A549 (cell line): ENCODE results near the gene DNAJB5. TPM values are rescaled to one million over a fixed set of nuclear protein-coding genes. Genes with fewer than 3 reads are reported as not detected.

Experiments
- ATAC-seq, 2 experiments: fragments of 200-7000 bp in 1 of 2; fragments of >200 bp in 1 of 2; cut with Nextera tagmentation in 1 of 2; cut with Tn5 transposase in 1 of 2; 3 replicates each; pipeline versions ENCODE4 v1.8.0 to v1.9.1; 2018 to 2020; ENCODE audit warnings: mild to moderate bottlenecking in 1 of 2, moderate library complexity in 1 of 2
- CTCF ChIA-PET: fragments of 300-600 bp; sonication (Branson Sonifier 250); formaldehyde crosslinking; extraction: SDS; loops from one replicate; lab custom pipeline; 2021; ENCODE audit warnings: antibody characterized with exemption, inconsistent platforms; lab: Yijun Ruan, JAX
- POLR2A ChIA-PET: fragments of 350-600 bp; formaldehyde crosslinking; extraction: SDS; loops from one replicate; lab custom pipeline; 2021; ENCODE audit warnings: antibody characterized with exemption, inconsistent platforms; lab: Yijun Ruan, JAX
- DNase-seq, 2 experiments: peaks; one replicate each; pipeline versions ENCODE4 v3.0.0 to v3.0.0-alpha.2; 2011 to 2016; ENCODE audit warnings: low read depth in 1 of 2, low spot score in 1 of 2
- FAIRE-seq: peaks from 2 replicates; lab custom pipeline; 2011; peaks lifted over from hg19 to GRCh38; lab: Jason Lieb, UNC
- H3K27ac ChIP-seq, 2 experiments: fragments of >200 bp; sonication (Bioruptor Twin); formaldehyde crosslinking; 3 replicates each; pipeline ENCODE4 v1.5.1; 2016 to 2017
- H3K4me1 ChIP-seq: fragments of >200 bp; sonication (Bioruptor Twin); formaldehyde crosslinking; 3 replicates; pipeline ENCODE4 v1.6.1; 2016
- H3K4me2 ChIP-seq: fragments of >200 bp; sonication (Bioruptor Twin); formaldehyde crosslinking; 3 replicates; pipeline ENCODE4 v1.6.1; 2016
- H3K4me3 ChIP-seq: fragments of >200 bp; sonication (Bioruptor Twin); formaldehyde crosslinking; 3 replicates; pipeline ENCODE4 v1.5.1; 2016
- H3K9me3 ChIP-seq: fragments of >200 bp; sonication (Bioruptor Twin); formaldehyde crosslinking; 3 replicates; pipeline ENCODE4 v1.6.1; 2016
- BHLHE40 ChIP-seq: IDR thresholded peaks from 2 replicates; pipeline ENCODE4 v1.6.1; 2012; ENCODE audit warnings: low read depth, low read length, inconsistent platforms
- CBX2 ChIP-seq: fragments of 200-600 bp; sonication (generic); IDR thresholded peaks from 2 replicates; pipeline ENCODE4 v1.6.1; 2016; ENCODE audit warnings: low read depth, mild to moderate bottlenecking, borderline replicate concordance
- POLR2A ChIP-seq: IDR thresholded peaks from 2 replicates; pipeline ENCODE4 v1.6.1; 2012; ENCODE audit warnings: mild to moderate bottlenecking, low read length
- SREBF2 ChIP-seq: fragments of 450-650 bp; IDR thresholded peaks from 2 replicates; pipeline ENCODE4 v1.6.1; 2014; ENCODE audit warnings: mild to moderate bottlenecking, moderate library complexity
- WGBS: methylation state at CpG from one replicate; pipeline ENCODE4 v1.1.6; 2017; ENCODE audit errors: missing lambda C conversion rate; 5-methylcytosine and 5-hydroxymethylcytosine counted together
- polyA plus RNA-seq, 4 experiments: library from polyadenylated mRNA; depleted of rRNA in 3 of 4; stranded (reverse); fragments of >200 nt; fragmentation: RNase III in 1 of 4; extraction: RNeasy Plus Mini Kit Qiagen cat#74134 plus additional on column Dnase treatment in 1 of 4; gene quantifications; 2 replicates in 3 of 4; 3 replicates in 1 of 4; pipeline ENCODE4 v1.2.3, GENCODE V29; 2011 to 2017

The DNAJB5 gene
- polyA plus RNA-seq, 2 of the 4 experiments (the other 2 are of a cell fraction), result 0.72 to 4.4 TPM

DNA sequence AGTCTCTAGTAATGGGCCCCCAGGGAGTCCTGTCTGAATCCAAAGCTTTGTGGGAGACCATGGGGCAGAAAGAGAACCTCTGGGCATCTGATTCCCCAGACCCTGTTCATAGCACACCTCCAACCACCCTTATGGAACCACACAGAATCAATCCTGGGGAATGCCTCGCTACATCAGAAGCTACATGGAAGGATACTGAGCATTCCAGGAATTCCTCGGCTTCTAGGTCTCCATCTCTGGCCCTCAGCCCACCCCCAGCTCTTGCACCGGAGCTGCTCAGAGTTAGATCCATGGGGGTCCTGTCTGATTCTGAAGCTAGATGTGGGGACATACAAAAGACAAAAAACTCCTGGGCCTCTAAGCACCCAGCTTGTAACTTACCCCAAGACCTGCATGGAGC, 54.5 kb downstream of the DNAJB5 start:
- WGBS, result 95% methylated on average over 3 of the region's 3 CpGs
- ATAC-seq (no peak), DNase-seq (no peak)
- no peaks in the 10 kb centered on the region for H3K9me3 ChIP-seq
- no peak overlapping the region for H3K4me3 ChIP-seq
- no peak overlapping the region for H3K27ac ChIP-seq
- no peak overlapping the region for H3K4me2 ChIP-seq
- TF ChIP-seq CBX2 (no peak), POLR2A (no peak), SREBF2 (no peak), BHLHE40 (no peak)
- TF ChIP-seq, all 56 proteins: peak for 0
- ChIA-PET POLR2A (interaction anchor here (0.7 kb wide), 1 partner anchor 28 kb away, joined by 3 read pairs; the partner anchor contains the start of gene VCP), CTCF (interaction anchor here (0.7 to 4.2 kb wide), 9 partner anchors 8 to 510 kb away, joined by 3 to 34 read pairs (median 7); partner anchors contain the start of genes PIGO and VCP)
- FAIRE-seq, result no peak
- H3K4me1 ChIP-seq, result peaks cover 7% of the 10 kb centered on the region; the same call in 2 of the 3 replicates

Other genes starting within 250 kb of the DNAJB5 start
- 0.01 TPM in 1 of 2 replicates, not detected in the other for gene PHF24, start 31.5 kb upstream of the DNAJB5 start, polyA plus RNA-seq (2011; rRNA removed)
- not detected in 3 replicates for gene PHF24, start 31.5 kb upstream of the DNAJB5 start, polyA plus RNA-seq (2017; fragmentation: RNase III; extraction: RNeasy Plus Mini Kit Qiagen cat#74134 plus additional on column Dnase treatment)
- 428 and 543 TPM in 2 replicates for gene VCP, start 82.9 kb downstream of the DNAJB5 start, polyA plus RNA-seq (2011; rRNA removed)
- gene VCP, start 82.9 kb downstream of the DNAJB5 start, polyA plus RNA-seq (2017; fragmentation: RNase III; extraction: RNeasy Plus Mini Kit Qiagen cat#74134 plus additional on column Dnase treatment), result 376 to 390 TPM (median 380 TPM) in 3 replicates
- 34.9 and 39.7 TPM in 2 replicates for gene FANCG, start 90.2 kb downstream of the DNAJB5 start, polyA plus RNA-seq (2011; rRNA removed)
- 50.3 to 53.5 TPM (median 53.5 TPM) in 3 replicates for gene FANCG, start 90.2 kb downstream of the DNAJB5 start, polyA plus RNA-seq (2017; fragmentation: RNase III; extraction: RNeasy Plus Mini Kit Qiagen cat#74134 plus additional on column Dnase treatment)
- gene PIGO, start 106.8 kb downstream of the DNAJB5 start, polyA plus RNA-seq (2011; rRNA removed), result 50.4 and 60.0 TPM in 2 replicates
- gene PIGO, start 106.8 kb downstream of the DNAJB5 start, polyA plus RNA-seq (2017; fragmentation: RNase III; extraction: RNeasy Plus Mini Kit Qiagen cat#74134 plus additional on column Dnase treatment), result 39.6 to 47.0 TPM (median 45.3 TPM) in 3 replicates
- 196 and 230 TPM in 2 replicates for gene STOML2, start 113.4 kb downstream of the DNAJB5 start, polyA plus RNA-seq (2011; rRNA removed)
- 180 to 191 TPM (median 189 TPM) in 3 replicates for gene STOML2, start 113.4 kb downstream of the DNAJB5 start, polyA plus RNA-seq (2017; fragmentation: RNase III; extraction: RNeasy Plus Mini Kit Qiagen cat#74134 plus additional on column Dnase treatment)
- gene ATOSB, start 126.1 kb downstream of the DNAJB5 start, polyA plus RNA-seq (2011; rRNA removed), result 11.8 and 14.3 TPM in 2 replicates
- gene ATOSB, start 126.1 kb downstream of the DNAJB5 start, polyA plus RNA-seq (2017; fragmentation: RNase III; extraction: RNeasy Plus Mini Kit Qiagen cat#74134 plus additional on column Dnase treatment), result 10.8 to 14.0 TPM (median 11.6 TPM) in 3 replicates
- gene UNC13B, start 172.3 kb downstream of the DNAJB5 start, polyA plus RNA-seq (2011; rRNA removed), result 17.8 and 24.0 TPM in 2 replicates
- gene UNC13B, start 172.3 kb downstream of the DNAJB5 start, polyA plus RNA-seq (2017; fragmentation: RNase III; extraction: RNeasy Plus Mini Kit Qiagen cat#74134 plus additional on column Dnase treatment), result 9.9 to 11.0 TPM (median 11.0 TPM) in 3 replicates